ENCODE measurements around the gene FMNL2.

Gene FMNL2

DNA sequence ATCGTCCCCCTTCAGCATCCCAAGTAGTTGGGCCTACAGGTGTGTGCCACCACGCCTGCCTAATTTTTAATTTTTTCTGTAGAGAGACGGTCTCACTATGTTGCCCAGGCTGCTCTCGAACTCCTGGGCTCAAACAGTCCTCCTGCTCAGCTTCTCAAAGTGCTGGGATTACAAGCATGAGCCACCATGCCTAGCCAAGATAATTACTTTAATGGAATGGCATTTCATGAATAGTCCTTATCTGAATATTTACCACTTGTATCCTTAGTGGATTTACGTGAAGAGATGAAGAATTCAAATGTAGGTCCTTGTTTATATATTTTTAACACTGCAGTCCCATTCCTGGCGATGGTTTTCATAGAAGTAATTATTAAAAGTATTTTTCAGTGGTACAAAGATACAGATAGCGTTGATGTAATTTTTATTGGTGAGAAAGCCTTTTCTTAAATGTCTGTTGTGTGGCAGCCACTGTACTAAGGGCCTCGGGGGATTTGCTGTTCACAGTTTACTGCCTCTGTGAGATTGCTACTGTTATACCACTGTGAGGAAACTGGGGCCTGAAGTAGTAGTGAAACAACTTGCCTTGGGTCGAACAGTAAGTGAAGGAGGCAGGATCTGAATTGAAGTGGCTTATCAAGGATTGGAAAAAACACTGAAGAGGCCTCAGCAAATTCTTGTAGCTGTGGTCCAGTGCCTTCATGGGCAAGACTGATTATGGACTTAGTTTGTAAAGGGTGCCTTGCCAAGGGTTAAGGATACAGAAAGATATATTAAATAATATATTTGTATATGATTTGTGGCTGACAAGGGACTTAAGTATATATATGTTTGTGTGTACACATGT, 231.1 kb downstream of the FMNL2 start:
- TF ChIP-seq CTCF (conservative IDR thresholded peaks at IDR 0.05; ENCODE audit: control insufficient read depth, insufficient read depth, low read depth, low read length), result no peak
- H3K4me3 ChIP-seq (ENCODE audit: control insufficient read depth, low read depth, low read length), result no peak overlapping the region
- no peak for DNase-seq (ENCODE audit: low read depth)

DNA sequence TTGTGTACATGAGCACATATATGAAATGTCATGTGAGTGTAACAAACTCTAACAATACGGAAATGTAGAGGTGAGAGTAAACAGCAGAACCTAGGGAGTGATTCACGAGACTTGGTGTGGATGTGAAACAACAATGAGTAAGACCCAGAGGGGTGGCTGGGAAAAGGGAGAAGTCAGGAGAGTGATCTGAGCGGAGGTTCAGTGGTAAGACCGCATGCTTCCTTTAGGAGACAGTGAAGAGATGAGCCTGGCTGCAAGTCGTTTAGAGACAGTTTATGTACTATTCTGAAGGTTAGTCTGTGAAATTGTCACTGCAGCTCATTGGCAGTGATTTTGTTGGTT, 231.7 kb downstream of the FMNL2 start:
- TF ChIP-seq CTCF (conservative IDR thresholded peaks at IDR 0.05; ENCODE audit: control insufficient read depth, insufficient read depth, low read depth, low read length), result no peak
- DNase-seq (ENCODE audit: low read depth), result peak; percentile 54
- H3K4me3 ChIP-seq (ENCODE audit: control insufficient read depth, low read depth, low read length), result no peak overlapping the region

GRCh38 chr2:152568531-152568930, 233.6 kb downstream of the FMNL2 start:
- no peak for DNase-seq (ENCODE audit: low read depth)
- TF ChIP-seq CTCF (conservative IDR thresholded peaks at IDR 0.05; ENCODE audit: control insufficient read depth, insufficient read depth, low read depth, low read length), result no peak

GRCh38 chr2:152569186-152569585, 234.2 kb downstream of the FMNL2 start:
- no peak overlapping the region for H3K4me3 ChIP-seq (ENCODE audit: control insufficient read depth, low read depth, low read length)
- DNase-seq (ENCODE audit: low read depth), result no peak
- TF ChIP-seq CTCF (conservative IDR thresholded peaks at IDR 0.05; ENCODE audit: control insufficient read depth, insufficient read depth, low read depth, low read length), result no peak

More at GRCh38 chr2:152568531-152568930, 233.6 kb downstream of the FMNL2 start:
- no peak overlapping the region for H3K4me3 ChIP-seq (ENCODE audit: control insufficient read depth, low read depth, low read length)

GRCh38 chr2:152571048-152571766, 236.2 kb downstream of the FMNL2 start:
- peak; percentile 48 for DNase-seq (ENCODE audit: low read depth)
- TF ChIP-seq CTCF (conservative IDR thresholded peaks at IDR 0.05; ENCODE audit: control insufficient read depth, insufficient read depth, low read depth, low read length), result no peak

DNA sequence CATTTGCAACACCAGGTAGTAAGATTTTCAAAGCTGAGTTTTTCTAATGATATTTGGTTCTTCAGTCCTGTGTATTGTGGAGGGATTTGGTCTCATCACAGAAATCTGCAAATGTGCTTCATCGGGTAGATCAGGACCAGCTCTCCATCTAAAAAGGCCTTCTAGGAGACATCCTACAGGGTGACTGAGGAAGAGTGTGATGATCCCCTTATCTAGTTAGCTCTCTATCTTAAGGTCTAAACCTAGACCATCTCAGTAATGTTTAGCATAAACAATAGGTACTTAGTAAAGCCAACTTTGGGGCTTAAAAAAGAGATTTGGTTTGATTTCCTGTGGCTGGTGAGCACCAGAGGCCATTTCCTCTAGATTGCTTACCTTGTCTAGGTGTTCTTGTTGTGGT, 237.1 kb downstream of the FMNL2 start:
- no peak for DNase-seq (ENCODE audit: low read depth)
- no peak overlapping the region for H3K4me3 ChIP-seq (ENCODE audit: control insufficient read depth, low read depth, low read length)
- TF ChIP-seq CTCF (conservative IDR thresholded peaks at IDR 0.05; ENCODE audit: control insufficient read depth, insufficient read depth, low read depth, low read length), result no peak

More at GRCh38 chr2:152571048-152571766, 236.2 kb downstream of the FMNL2 start:
- no peak overlapping the region for H3K4me3 ChIP-seq (ENCODE audit: control insufficient read depth, low read depth, low read length)

Data from fibroblast of mammary gland (primary cell).